NCI-H2196 treated with DMSO at 0.1 percent for 48 hours (cell line): Measurements from ENCODE around the gene SLC2A2.
"Not testable (repeated sequence)": the region's sequence is repeated elsewhere in the genome, so short reads cannot be mapped to it uniquely, and the experiment has no call there.

Source experiments
- DNase-seq: peaks from one replicate; lab custom pipeline; 2025; ENCODE audit not compliant: unreplicated experiment; lab: John Stamatoyannopoulos, UW

The SLC2A2 gene

GRCh38 chr3:170989100-170989648 is 37.3 kb downstream of the SLC2A2 start:
- DNase-seq, result no peak

GRCh38 chr3:170988378-170988777 is 38.1 kb downstream of the SLC2A2 start:
- DNase-seq, result no peak

- no peak for DNase-seq
Observed at GRCh38 chr3:170985304-170985703, 41.2 kb downstream of the SLC2A2 start.

GRCh38 chr3:170982733-170983132 is 43.8 kb downstream of the SLC2A2 start:
- DNase-seq, result no peak

GRCh38 chr3:170980399-170980798 is 46.1 kb downstream of the SLC2A2 start:
- no peak for DNase-seq

GRCh38 chr3:170977949-170978745 is 48.4 kb downstream of the SLC2A2 start:
- DNase-seq, result no peak

- no peak for DNase-seq
Observed at GRCh38 chr3:170976190-170976519, 50.4 kb downstream of the SLC2A2 start.

GRCh38 chr3:170975283-170976189 is 51.0 kb downstream of the SLC2A2 start:
- DNase-seq, result no peak

GRCh38 chr3:170974872-170975271 is 51.6 kb downstream of the SLC2A2 start:
- no peak for DNase-seq

GRCh38 chr3:170972917-170973316 is 53.6 kb downstream of the SLC2A2 start:
- not testable (repeated sequence) for DNase-seq

- no peak for DNase-seq
Observed at GRCh38 chr3:170967126-170967525, 59.4 kb downstream of the SLC2A2 start.

- no peak for DNase-seq
Observed at GRCh38 chr3:170966495-170966894, 60.0 kb downstream of the SLC2A2 start.

- DNase-seq, result no peak
Observed at GRCh38 chr3:170962411-170962810, 64.1 kb downstream of the SLC2A2 start.

GRCh38 chr3:170961616-170962400 is 64.7 kb downstream of the SLC2A2 start:
- peak; percentile 28 for DNase-seq

GRCh38 chr3:170959457-170959856 is 67.1 kb downstream of the SLC2A2 start:
- DNase-seq, result no peak

- DNase-seq, result no peak
Observed at GRCh38 chr3:170956647-170957046, 69.9 kb downstream of the SLC2A2 start.

- DNase-seq, result no peak
Observed at GRCh38 chr3:170953736-170954135, 72.8 kb downstream of the SLC2A2 start.

- DNase-seq, result no peak
Observed at GRCh38 chr3:170953229-170953628, 73.3 kb downstream of the SLC2A2 start.

- no peak for DNase-seq
Observed at GRCh38 chr3:170949211-170949610, 77.3 kb downstream of the SLC2A2 start.

- no peak for DNase-seq
Observed at GRCh38 chr3:170947018-170947769, 79.3 kb downstream of the SLC2A2 start.
